ENCODE data around the gene ABHD12.

ABHD12 gene

DNA sequence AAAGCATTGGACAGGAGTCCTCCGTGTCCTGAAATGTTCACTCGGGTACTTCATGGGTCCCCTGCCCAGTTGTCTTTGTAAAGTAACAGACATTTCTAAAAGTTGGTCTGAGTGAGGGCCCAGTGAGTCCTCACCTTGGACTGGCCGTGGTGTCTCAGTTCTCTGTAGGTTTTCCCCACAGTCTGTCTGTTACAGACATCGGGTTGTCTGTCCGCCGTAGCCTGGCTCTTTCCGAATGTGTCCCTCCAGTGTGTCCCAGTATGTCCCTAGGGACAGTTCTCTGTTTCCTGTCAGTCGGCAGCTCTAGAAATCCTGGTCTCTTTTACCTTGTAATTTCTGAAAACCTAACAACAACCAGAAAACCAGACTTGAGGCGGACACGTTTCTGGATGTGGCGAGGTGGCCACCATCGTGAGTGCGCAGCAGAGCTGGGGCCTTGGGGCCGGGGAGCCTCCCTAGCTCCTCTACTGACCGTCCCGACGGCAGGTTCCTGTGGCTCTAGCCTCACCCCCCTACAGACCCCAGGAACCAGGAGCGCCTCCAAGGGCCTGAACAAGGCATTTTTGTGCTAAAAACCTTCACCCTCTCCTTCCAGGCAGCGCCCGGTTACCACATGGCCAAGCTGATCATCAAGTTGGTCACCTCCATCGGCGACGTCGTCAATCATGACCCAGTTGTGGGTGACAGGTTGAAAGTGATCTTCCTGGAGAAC lies 100.6 kb downstream of the ABHD12 start:
- no peak for DNase-seq (ENCODE audit: low spot score)

GRCh38 chr20:25288291-25289181 lies 102.1 kb downstream of the ABHD12 start:
- DNase-seq (ENCODE audit: low spot score): no peak

- DNase-seq (ENCODE audit: low spot score): no peak
These were observed 102.9 kb downstream of the ABHD12 start for GRCh38 chr20:25287631-25288290.

GRCh38 chr20:25286917-25287316 lies 103.7 kb downstream of the ABHD12 start:
- DNase-seq (ENCODE audit: low spot score): no peak

DNA sequence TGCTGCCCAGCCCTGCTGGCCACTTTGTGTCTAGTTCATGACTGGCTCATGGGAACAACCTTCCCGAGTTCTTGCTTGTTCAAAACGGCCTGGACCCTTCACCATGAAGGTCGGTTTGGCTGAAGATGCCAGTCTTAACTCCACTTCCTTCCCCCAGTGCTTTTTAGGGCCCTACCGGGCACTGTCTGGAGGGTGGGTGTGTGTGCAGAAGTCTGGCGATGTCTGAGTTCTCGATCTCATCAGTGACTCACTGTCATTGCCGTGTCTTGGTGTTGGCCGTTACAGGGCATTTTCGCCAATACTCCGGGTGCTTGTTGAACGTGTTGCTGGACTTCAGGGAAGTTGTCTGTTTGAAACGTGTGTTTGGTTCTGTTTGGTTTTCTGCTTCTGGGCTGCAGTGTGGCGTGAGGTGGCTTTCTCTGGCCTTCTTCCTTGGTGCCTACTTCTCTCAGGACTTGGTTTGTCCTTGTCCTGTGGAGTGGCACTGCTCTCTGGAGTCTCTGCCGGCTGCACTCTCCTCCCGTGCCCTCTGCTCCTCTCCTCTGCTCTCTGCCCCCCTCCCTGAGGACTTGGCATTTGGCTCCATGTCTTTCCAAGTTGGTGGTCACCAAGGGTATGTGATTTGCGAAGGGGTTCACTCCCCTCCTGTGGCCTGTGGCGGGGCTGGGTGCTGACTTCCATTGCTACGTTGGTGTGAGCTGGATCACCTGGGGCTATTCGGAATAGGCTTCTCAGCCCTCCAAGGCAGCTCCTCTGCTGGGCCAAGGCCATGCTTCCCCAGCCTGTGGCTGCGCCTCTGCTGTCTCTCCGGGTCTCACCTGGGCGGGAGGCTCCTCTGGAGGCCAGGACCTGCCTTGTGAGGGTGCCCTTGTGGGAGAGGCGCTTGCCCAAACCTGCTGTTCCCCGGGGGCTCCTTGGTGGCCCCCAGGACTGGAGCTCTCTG lies 104.5 kb downstream of the ABHD12 start:
- DNase-seq (ENCODE audit: low spot score): no peak

DNA sequence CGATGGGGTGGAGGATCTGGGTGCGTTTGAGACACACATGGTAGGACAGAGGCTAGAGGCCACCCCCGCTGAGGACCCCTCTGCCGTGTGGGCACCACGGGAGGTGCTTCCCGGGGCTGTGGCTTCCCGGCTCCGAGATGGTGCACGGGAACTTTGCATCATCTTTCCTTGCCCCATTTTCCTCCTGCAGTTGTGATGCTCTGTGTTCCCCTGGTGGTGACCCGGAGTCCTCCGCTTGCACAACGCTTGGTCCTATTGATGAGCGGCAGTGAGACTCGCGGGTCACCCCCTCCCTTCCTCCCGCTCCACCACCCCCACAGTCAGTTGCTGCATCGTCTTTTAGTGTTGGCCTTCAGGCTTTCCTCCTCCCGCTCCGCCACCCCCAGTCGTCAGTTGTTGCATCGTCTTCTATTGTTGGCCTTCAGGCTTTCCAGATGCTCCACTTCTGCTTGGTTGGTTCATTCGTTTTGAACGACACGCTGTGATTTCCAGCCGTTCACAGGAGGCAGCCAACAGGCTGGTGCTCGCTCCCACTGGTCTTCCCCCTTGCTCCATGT lies 105.5 kb downstream of the ABHD12 start:
- DNase-seq (ENCODE audit: low spot score): no peak

- DNase-seq (ENCODE audit: low spot score): no peak
These were observed 106.5 kb downstream of the ABHD12 start for GRCh38 chr20:25284131-25284601.

DNA sequence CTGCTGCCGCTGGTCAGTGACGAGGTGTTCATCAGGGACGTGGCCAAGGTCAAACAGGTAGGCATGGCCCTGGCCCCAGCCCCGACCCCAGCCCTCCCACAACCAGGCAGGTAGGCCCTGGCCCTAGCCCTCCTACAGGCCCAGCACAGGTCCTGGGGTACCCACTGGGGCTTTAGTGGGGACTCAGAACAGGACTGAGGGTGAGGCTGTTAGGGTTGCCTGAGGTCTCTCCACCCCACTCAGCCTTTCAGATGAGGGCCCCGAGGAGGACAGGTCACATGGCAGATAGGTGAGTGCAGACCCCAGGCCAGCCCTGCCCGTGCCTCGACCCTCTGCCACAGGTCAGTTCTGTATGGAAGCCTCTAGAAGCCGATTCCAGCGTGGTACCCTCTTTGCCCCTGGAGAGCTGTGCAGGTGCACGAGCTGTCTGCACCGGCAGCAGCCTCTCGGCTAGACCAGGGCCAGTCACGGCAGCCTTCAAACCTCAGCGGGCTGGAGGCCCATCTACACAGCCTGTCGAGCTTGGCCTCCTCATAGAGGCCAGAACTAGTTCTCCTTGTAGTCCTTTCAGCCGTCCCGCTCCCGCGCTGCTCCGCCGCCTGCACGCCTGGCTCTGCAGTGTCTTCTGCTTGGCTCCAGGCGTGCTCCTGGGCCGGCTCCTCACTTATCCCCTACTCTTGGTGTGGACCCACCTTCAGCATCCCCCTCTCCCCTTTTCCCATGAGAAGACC lies 107.2 kb downstream of the ABHD12 start:
- no peak for DNase-seq (ENCODE audit: low spot score)

- DNase-seq (ENCODE audit: low spot score): no peak
These were observed 107.8 kb downstream of the ABHD12 start for GRCh38 chr20:25282796-25283195.

DNA sequence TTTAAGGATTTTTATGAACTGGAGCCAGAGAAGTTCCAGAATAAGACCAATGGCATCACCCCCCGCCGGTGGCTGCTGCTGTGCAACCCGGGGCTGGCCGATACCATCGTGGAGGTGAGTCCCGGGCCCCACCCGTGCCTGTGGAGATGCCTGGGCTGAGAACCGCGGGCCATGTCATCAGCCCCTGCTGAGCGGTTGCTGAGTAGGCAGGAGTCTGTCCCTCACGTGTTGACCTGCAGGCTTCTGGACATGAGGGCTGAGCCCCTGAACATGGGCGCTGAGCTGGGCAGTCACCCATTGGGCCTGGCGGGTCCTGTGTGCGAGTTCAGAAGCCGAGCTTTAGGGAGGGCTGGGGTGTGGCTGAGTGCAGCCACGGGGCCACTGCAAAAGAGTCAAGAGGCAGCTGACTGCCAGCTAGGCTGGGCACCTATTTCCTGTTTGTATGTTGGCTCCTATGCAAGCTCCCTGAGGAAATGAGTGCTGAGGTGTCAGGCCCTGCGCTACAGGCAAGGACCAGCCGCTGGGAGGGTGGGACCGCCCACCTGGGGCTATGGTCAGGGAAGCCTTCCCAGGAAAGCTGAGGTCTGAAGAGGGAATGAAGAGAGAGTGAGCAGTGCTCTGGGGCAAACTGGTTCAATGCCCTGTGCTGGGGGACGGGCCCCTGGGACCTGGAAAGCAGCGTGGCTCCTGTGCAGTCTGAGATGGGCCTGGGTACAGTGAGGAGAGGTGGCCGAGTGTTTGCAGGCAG lies 108.4 kb downstream of the ABHD12 start:
- no peak for DNase-seq (ENCODE audit: low spot score)

- DNase-seq (ENCODE audit: low spot score): no peak
These were observed 109.1 kb downstream of the ABHD12 start for GRCh38 chr20:25281541-25281991.

DNA sequence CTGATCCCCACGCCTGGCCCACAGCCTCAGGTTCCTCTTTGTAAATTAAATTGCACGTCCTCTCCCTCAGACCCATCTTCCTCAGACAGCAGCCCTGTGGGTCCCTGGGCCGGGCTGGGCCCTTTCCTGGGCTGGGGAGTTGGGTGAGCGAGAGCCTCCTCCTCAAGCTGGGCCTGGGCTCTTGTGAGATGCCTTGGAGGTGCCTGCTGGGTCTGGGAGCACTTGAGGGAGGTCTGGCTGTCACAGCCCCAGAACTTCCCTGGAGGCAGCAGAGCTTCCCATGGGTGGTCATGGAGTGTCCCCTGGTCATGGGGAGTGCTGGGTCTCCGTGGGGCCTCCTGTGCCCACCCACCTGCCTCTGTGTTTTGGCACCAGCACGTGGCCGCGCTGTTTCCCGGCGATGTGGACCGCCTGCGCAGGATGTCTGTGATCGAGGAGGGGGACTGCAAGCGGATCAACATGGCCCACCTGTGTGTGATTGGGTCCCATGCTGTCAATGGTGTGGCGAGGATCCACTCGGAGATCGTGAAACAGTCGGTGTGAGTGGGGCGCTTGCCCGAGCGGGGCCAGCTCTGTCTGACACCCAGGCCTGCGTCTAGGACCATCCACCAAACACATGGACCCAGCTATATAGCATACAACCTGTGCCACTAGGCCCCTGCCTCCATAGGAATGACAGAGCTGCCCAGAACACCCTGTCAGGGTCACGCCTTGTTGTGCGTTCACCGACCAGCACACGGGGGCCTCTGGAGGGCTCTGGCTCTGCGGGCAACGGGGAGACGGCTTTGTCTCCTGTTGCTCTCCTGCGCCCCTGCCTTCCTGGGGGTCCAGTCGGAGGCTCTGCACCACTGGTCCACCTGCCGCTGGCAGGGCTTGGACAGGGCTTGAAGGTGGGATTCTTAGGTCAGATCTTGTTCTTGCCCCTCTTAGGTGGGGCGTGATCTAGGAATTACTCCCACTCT lies 109.8 kb downstream of the ABHD12 start:
- DNase-seq (ENCODE audit: low spot score): no peak

DNA sequence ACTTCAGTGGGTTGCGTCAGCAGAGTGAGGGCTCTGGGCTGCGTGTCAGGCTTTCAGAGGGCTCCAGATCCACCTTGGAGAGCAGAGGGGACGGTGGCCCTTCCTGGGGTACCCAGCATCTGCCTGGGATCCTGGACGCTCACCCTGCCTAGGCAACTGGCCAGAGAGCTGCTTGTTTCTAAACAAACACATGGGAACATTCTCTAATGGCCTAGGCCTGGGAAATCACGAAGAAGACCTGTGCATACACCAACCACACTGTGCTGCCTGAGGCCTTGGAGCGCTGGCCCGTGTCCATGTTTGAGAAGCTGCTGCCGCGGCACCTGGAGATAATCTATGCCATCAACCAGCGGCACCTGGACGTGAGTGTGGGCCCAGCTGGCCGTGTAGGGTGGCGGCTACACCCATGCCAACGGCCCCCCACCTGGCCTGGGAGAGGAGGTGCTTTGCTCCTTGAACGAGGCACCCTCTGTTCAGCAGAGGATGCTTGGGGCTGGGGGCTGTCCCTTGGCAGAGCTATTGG lies 110.5 kb downstream of the ABHD12 start:
- DNase-seq (ENCODE audit: low spot score): no peak

DNA sequence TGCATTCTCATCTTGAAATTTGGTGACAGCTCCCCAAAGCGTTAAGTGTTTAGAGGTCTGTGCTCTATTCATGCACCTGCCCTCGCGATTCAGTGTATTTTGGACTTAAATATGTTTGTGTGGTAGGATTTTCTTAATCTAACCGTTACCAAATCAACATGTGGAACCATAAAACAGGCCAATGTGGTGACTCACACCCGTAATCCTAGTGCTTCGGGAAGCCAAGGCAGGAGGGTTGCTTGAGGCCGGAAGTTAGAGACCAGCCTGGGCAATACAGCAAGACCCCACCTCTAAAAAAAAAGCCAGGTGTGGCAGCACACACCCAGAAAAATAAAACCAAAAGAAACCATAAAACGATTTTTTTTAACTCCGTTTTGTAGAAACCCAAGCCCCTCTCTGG lies 111.2 kb downstream of the ABHD12 start:
- no peak for DNase-seq (ENCODE audit: low spot score)

DNA sequence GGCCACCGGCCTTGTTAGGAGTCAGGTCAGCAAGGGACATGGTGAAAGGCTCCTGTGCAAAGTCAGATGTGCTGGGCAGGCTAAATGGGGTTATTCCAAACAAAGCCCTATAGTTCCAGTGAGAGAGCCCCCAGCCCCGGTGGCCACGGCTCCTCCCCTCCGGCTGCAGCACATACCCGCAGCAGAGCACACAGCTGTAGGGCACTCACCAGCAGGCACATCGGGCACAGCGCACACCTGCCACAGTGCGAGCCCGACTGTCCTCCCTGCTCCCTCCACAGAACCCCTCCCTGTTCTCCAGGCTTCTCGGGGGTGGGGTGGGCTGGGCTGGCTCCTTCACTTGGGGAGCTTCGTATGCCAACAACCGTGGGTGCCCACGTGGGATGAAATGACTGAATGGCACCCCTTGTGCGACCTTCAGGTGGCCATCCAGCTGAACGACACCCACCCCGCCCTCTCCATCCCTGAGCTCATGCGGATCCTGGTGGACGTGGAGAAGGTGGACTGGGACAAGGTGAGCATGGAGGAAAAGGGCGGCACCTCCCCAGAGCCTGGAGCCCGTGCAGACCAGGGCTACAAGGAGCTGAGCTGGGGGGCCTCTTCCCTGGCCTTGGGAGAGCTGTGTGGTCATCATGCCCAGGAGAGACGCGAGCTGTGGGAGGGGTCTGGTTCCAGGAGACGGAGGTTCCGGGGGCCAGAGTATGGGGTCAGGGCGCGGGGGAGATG lies 111.8 kb downstream of the ABHD12 start:
- no peak for DNase-seq (ENCODE audit: low spot score)

DNA sequence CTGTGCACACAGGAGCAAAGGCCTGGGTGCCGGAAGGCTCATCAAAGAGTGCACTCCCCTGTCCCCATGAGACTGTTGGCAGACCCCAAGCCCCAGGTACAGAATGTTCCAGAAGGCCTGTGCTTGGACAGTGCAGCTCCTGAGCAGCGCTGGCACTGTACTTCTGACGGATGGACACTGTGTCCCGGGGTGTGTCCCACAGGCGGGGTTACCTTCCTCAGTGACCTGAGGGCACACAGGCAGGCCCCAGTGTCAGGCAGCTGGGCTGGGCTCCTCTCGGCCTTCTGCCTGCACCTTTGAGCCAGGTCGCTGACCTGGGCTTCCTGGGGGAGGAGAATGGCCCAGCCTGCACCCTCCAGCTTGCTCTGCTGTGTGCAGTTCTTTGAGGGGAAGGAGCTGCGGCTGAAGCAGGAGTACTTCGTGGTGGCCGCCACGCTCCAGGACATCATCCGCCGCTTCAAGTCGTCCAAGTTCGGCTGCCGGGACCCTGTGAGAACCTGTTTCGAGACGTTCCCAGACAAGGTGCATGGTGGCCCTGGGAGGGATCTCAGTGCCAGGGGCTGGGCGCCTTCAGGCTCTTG lies 112.6 kb downstream of the ABHD12 start:
- no peak for DNase-seq (ENCODE audit: low spot score)
